ENCODE data around the gene LRG1. TPM values are rescaled to one million over a fixed set of nuclear protein-coding genes. Genes with fewer than 3 reads are reported as not detected.

Gene LRG1
- polyA plus RNA-seq, 1 donor: 0.49 TPM

DNA sequence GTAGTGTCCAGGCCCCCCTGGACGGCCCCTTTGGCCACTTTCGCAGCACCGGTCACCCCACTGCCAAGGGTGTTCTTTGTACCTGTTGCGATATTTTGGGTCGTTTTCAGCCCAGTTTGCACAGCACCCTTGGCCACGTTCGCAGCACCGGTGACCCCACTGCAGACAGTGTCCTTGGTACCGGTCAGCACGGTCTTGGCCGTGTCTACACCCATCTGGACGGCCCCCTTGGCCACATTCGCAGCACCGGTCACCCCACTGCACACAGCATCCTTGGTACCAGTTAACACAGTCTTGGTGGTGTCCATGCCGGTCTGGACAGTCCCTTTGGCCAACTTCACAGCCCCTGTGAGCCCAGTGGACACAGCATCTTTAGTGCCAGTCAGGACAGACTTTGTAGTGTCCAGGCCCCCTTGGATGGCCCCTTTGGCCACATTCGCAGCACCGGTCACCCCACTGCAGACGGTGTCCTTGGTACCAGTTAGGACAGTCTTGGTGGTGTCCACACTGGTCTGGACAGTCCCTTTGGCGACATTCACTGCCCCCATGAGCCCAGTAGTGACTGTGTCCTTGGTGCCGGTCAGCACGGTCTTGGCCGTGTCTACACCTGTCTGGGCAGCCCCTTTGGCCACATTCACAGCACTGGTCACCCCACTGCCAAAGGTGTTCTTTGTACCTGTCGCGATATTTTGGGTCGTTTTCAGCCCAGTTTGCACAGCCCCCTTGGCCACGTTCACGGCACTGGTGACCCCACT is 28.4 kb downstream of the LRG1 start:
- DNase-seq (ENCODE audit: low read depth): no peak

DNA sequence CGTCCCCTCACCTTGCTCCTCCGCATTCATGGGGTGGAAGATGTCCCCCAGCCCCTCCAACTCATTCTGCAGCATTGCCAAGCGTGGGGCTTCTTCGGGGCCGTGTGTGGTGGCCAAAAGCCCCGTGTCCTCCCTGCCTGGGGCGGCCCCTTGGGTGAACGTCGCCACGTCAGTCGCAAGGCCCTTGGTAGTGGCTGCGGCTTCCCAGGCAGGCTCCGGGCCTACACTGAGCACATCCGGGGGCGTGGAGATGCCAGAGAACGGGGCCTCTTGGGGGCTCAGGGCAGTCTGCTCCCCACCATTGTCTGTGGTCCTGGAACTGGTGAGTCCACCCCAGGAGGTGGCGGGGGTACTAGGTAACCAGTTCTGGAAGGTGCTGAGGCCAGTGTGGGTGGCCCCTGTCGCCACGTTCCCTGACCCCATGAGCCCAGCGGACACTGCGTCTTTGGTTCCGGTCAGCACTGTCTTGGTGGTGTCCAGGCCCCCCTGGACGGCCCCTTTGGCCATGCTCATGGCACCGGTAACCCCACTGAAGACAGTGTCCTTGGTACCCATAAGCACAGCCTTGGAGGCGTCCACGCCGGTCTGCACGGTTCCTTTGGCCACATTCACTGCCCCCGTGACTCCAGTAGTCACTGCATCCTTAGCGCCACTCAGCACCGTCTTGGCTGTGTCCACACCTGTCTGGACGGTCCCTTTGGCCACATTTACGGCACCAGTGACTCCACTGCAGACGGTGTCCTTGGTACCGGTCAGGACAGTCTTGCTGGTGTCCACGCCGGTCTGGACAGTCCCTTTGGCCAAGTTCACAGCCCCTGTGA is 29.2 kb downstream of the LRG1 start:
- DNase-seq (ENCODE audit: low read depth): no peak

DNA sequence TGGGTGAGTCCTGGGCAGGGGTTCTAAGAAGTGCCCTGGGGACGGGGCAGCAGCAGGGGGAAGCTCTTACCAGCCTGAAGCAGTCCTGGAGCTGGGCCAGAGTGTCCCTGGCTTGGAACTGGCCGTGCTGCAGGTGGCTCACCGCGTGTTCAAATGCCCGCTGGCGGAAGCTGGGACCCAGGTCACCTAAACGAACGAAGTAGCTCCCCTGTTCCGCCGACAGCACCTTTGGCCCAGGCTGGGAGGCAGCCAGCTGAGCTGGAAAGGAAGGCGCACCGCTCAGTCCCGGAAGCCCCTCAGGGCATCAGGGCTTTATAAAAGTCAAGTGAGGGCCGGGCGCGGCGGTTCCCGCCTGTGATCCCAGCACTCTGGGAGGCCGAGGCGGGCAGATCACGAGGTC is 31.1 kb downstream of the LRG1 start:
- no peak for DNase-seq (ENCODE audit: low read depth)

DNA sequence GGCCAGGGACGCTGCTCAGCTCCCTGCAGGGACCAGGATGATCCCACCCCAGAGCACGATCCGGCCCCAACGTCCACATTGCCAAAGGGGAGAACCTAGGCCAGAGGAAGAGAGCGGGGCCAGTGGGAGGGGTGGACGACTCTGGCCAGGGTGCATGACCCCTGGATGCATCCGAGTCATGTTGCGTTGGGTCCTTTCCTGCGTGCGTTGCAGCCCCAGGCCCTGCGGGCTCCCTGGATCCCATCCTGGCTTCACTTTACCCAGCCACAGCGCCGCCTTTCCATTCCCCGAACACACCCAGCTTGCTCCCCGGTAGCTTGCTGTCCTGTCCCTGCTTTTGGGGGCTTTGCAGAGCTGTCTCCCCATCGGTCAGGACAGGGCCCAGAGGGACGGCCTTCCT is 32.0 kb downstream of the LRG1 start:
- DNase-seq (ENCODE audit: low read depth): no peak

DNA sequence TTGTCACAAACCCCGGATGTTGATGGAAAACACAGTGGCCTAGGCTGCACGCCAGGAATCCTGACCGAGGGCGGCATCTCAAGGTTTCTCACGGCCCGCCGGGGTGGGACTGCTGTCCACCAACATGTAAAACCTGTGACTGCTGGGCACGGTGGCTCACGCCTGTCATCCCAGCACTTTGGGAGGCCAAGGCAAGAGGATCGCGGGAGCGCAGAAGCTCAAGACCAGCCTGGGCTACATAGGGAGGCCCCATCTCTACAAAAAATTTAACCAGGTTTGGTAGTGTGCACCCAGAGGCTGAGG is 32.7 kb downstream of the LRG1 start:
- no peak for DNase-seq (ENCODE audit: low read depth)

DNA sequence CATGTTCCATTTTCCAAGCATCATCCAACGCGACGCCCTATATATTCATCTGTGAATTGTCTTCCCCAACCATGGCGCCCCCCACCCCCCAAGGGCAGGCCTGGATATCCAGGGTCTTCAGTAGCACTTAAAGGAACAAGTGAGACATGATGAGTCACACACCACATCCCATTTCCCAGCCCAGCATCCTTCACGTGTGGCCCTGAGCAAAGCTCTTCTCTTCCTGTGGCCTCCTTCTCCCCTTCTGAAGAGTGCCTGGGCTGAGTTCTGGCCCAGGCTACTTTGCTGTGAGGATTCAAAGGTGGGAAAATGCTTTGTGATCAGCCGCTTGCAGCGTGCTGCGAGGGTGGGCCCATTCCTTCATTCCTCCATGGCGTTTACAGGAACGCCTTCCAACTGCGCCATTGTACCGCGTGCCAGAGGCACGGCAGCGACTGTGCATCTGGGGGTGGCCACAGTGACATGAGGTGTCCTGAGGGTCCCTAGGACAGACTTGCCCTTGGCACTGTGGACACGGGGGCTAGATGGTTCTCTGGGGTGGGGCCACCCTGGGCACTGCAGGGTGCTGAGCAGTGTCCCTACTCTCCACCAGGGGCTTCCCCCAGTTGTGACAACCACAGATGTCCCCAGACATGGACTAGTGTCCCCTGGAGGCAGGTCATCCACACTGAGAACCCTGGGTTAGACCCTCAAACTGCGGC is 33.2 kb downstream of the LRG1 start:
- DNase-seq (ENCODE audit: low read depth): no peak

DNA sequence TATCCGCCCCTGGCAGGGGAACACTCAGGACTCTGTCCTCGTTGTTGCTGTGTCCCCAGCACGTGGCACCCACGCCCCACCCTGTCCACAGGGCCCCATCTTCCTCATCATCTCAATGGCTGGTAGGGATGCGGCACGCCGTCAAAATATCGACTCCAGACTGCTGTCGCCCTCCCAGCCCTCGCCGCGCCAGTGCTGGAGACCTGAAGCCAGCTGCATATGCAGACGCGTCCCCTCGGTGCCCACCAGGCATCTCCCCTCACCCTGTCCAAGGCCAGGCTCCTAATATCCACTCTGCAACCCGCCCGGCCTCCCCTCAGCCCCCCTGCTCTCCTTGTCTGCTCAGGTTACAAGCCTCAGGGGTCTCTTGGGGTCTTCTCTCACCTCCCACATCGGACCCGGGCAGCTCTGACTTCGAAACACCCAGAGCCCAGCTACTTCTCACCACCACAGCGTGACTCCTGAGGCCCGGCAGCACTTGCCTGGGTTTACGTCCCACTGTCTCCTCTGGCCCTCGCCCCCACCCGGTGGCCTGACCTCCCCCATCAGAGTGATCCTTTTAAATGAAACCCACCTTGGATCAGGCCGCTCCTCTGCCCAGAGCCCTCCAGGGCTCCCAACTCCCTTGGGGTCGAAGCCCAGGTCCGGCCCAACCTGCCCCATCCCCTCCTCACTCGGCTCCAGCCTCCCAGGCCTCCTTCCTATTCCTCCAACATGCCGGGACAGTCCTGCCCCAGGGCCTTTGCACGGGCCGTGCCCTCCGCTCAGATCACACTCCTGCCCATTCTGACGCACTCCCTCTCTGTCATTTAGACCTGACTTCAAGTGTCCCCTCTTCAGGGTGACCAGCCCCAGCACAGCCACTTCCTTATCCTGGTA is 34.0 kb downstream of the LRG1 start:
- no peak for DNase-seq (ENCODE audit: low read depth)

DNA sequence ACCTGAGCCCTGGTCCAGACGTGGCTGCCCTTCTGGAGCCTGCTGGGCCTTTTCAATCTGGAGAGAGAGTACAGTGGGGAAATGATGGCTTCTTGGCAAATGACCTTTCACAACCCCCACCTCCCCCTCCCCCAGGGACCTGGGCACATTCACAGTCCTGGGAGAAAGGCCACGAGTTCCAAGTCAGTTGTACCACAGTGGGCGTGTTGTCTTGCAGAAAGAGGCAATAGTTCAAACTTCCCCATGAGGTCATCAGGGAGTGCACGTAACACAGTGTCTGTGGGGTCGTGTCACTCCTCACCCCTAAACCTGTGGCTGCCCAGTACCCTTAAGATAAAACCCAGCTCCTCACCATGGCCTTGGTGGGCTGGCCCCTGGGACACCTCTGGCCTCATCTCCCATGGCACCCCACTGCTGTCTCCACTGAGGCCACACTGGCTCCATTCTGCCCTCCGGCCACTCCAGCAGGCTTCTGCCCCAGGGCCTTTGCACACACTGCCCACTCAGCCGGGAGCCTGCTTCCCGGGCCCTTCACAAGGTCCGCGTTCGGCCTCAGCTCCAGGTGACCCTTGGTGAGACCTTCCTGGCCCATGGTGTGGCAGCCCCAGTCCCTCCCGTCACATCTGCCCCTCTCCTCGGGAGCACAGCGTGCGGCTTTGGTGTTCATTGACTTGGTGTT is 34.8 kb downstream of the LRG1 start:
- DNase-seq (ENCODE audit: low read depth): no peak

DNA sequence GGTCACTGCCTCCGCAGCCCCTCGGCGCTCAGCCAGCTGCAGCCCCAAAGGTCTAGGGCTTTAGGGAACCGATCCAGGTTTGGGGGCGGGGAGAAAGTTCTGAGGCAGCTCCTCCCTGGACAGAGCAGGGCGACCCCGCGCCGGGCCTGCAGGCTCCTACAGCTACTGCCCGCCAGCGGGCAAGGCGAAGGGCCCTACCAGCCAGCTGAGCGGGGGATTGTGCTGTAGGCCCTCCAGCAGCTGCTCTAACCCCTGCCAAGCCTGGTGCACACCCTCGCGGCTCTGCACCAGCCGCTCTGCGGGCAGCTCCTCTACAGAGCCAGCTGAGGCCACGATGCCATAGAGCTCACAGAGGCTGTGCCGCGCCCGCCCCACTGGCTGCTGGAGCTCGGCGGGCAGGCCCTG is 35.5 kb downstream of the LRG1 start:
- peak; percentile 16 for DNase-seq (ENCODE audit: low read depth)

DNA sequence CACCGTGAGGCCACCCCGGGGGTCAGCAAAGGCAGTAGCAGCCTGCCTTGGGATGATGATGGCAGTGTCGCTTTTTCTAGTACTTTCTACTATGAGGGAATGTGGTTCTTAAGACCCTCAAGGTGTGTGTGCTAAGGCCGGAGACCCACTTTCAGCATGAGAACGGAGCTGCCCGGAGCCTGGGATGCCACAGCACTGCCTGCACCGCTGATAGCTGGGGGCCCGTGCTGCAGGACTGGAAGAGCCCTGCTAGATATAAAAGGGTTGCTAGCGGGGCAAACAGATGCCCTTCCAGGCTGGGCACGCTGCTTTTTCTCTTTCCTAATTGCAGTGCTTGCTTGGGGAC is 36.0 kb downstream of the LRG1 start:
- DNase-seq (ENCODE audit: low read depth): no peak

DNA sequence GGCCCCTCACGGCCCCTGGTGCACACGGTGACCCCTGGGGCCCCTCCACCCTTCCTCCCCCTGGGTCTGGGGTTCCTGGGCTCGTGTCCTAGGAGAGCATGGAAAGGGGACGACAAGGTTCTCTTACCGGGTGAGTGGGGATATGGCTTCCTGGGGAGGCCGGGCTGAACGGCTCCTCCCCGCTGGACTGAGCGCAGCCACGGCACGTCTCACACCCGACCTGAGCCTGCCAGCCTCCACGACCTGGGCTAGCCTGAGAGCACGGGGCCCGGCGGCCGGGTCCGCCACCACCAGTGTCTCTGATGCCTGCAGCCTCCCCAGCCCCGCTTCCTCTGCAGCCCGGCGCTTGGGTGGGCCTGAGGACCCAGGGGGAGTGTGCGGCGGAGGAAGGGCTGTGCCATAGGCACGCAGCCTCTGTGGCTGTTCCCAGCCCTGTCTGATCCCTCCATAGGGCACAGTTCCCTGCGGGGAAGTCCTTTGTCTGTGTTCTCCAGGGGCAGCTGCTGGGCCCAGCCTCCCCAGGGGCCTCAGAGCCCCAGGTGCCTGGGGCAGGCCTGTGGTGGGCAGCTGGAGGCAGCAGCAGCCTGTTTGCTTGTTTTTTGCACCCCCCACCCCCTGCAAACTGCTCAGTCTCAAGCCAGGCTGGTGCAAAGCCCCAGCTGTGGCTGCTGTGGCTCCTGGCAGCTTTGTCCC is 36.6 kb downstream of the LRG1 start:
- DNase-seq (ENCODE audit: low read depth): no peak

DNA sequence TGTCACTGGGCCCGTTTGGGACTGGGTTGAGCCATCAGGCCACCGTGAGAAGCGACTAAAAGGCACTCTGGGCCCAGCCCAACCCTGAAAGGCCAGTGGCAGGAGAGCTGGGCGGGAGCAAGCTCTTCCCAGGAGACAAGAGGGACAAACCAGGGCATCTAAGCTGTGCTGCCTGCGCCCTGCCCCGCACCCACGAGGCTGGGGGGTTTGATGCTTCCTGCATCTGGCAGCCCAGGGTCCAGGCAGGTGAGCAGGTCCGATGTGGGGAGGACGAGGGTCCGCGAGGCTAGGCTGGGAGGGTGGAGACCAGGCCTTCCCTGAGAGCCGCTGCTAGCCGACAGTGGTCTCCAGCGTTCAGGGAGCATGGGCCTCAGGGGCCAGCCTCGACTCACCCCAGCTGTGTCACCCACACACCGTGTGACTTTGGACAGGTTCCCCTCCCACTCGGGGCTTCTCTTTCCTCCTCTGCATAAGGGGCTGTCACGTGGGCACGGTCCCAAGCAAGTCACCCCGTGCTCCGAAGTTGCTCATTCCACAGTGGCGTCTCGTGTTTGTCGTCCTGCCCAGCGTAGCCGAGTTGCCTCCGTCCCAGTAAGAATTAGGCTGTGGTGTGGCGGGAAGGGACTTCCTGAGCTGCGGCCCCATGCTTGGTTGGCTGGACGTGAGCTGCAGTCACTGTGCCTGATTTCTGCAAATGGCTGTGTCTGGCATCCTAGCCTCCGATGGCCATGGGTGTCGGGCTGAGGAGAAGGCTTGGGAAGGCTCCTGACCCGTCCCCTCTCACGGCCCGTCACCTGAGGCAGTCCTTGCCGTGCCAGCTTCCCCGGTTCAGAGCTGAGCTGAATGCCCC is 37.3 kb downstream of the LRG1 start:
- no peak for DNase-seq (ENCODE audit: low read depth)

DNA sequence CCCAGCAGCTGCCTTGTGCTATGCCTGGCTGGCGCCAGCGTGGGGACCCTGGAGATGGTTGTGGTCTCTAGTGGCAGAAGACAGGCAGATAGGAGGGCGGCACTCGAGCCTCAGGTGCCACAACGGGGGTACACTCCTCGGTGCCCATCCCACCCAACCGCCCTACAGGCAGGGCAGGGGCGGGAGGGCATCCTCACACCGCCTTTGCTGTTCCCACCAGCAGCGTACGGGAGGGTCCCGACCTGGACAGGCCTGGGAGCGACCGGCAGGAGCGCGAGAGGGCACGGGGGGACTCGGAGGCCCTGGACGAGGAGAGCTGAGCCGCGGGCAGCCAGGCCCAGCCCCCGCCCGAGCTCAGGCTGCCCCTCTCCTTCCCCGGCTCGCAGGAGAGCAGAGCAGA is 38.1 kb downstream of the LRG1 start:
- DNase-seq (ENCODE audit: low read depth): no peak

DNA sequence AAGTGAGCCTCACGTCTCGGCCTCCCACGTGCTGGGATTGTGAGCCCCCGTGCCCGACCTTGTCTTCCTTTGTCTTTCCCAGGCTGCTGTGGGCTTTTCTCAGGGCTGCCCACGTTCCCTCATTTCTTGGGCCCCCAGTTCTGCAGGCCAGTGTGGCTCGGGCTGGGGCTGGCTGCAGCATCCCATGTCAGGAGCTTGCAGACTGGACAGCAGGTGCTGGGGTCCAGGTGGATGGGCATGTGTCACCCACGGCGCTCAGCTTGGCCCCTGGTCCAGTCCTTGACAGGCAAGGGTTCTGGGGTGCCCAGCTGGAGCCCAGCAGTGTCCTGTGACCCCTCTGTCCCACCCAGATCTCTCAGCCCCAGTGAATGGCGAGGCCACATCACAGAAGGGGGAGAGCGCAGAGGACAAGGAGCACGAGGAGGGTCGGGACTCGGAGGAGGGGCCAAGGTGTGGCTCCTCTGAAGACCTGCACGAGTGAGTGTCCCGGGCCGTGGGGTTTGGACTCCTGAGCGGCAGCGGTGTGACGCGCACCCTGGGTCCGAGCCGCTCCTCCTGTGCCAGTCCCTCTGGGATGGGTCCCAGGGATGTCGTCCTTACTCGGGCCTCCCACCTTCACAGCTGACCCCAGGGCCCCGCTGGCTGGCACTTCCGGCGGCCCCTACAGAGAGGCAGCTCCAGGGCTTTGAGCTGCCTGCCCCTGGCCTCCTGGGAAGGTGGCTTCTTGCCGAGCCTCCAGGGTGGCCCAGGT is 38.8 kb downstream of the LRG1 start:
- no peak for DNase-seq (ENCODE audit: low read depth)

DNA sequence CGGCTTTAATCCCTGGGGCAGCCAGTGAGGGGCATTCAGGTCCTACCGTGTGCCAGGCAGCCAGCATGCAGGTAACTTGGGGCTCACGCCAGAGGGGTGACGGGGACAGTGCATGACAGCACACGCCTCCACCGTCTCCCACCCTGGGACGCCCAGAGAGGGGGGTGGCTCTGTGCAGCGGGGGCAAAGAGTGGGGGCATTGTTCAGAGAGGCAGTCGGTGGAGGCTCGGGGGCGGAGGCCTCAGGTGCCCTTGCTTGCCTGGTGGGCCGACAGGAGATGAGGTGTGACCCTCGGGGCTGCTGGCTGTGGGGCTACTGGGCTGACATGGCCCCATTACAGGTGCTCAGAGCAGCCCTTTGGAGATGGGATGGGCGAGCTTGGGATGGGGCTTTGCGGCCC is 40.0 kb downstream of the LRG1 start:
- no peak for DNase-seq (ENCODE audit: low read depth)

DNA sequence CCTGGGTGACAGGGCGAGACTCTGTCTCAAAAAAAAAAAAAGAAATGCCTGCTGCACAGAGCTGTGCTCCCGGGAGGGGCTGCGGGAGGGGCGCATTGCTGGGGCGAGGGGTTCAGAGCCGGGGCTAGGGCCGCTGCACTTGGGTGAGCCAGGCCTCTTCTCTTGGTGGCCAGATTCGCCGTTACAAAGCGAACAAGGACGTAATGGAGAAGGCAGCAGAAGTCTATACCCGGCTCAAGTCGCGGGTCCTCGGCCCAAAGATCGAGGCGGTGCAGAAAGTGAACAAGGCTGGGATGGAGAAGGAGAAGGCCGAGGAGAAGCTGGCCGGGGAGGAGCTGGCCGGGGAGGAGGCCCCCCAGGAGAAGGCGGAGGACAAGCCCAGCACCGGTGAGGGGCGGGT is 40.5 kb downstream of the LRG1 start:
- no peak for DNase-seq (ENCODE audit: low read depth)

DNA sequence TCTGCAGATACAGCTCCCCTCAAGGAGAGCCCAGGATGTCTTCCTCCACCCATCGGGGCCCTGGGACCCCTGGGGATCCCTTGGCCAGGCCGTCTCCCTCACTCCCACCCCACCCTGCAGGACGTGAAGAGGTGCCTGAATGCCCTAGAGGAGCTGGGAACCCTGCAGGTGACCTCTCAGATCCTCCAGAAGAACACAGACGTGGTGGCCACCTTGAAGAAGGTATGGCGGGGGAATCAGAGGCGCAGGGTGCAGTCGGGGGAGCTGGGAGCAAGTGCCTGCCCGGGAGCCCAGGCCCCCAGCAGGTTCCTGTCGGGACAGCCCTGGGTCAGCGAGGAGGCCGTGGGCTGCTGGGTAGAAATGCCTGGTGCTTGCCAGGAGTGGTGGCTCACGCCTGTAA is 41.1 kb downstream of the LRG1 start:
- no peak for DNase-seq (ENCODE audit: low read depth)

DNA sequence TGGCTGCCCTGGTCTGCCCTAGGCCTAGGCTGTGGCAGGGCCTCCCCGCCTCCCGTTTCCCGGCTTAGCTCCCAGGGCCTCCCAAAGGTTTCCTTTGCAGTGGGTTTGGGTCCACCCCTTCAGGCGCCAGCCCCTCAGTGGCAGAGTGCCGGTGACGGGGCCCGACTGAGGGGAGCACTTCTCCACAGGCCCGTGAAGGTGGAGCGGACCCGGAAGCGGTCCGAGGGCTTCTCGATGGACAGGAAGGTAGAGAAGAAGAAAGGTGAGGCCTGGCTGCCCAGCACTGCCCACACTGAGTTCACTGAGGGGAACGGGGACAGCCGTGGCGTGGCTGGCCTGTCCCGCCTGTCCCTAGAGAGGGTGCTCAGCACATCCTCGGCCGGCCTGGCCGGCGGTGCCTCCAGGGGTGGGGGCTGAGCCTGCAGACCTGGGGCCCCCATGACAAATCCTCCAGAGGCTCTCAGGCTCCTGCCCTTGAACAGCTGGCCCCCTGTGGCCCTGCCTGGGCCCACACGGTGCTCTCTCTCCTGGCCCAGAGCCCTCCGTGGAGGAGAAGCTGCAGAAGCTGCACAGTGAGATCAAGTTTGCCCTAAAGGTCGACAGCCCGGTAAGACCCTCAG is 42.0 kb downstream of the LRG1 start:
- no peak for DNase-seq (ENCODE audit: low read depth)

DNA sequence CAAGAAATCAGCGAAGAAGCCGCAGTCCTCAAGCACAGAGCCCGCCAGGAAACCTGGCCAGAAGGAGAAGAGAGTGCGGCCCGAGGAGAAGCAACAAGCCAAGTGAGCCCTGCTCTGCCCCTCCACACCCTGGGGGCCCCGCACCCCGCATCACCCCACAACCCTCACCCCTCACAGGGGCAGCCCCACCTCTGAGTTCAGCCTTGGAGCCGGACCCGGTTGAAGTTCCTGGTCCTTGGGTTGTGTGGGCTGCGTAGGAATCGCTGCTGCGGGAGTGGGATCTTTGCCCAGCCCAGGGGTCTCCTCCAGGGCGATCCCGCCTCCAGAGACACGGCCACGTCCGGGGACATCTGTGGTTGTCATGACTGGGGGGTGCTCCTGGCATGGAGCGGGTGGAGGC is 43.5 kb downstream of the LRG1 start:
- DNase-seq (ENCODE audit: low read depth): no peak

Measured in forelimb muscle (tissue), 1 donor.